ENCODE data around the gene SLC26A4.
"Not testable (repeated sequence)": the region's sequence is repeated elsewhere in the genome, so short reads cannot be mapped to it uniquely, and the experiment has no call there.

The SLC26A4 gene

DNA sequence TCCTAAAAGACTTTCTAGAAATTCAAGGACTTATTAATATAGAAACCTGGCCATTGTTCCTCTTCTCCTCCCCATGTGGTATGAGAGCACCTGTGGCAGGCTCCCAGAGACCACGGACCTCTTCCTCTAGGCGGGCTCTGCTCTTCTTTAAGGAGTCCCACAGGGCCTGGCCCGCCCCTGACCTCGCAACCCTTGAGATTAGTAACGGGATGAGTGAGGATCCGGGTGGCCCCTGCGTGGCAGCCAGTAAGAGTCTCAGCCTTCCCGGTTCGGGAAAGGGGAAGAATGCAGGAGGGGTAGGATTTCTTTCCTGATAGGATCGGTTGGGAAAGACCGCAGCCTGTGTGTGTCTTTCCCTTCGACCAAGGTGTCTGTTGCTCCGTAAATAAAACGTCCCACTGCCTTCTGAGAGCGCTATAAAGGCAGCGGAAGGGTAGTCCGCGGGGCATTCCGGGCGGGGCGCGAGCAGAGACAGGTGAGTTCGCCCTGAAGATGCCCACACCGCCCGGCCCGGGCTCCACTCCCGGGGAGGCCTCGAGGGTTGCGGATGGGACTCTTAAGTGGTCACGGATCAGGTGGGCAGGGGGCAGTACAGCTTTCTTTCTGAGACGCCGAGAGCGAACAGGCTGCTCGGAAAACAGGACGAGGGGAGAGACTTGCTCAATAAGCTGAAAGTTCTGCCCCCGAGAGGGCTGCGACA, at the start of gene SLC26A4:
TSS of gene SLC26A4 (plus strand) at position 448 of the 700 bp plus-strand sequence. CDS start 814 bp downstream, outside the sequence.
- no peak for DNase-seq (ENCODE audit: low spot score)

DNA sequence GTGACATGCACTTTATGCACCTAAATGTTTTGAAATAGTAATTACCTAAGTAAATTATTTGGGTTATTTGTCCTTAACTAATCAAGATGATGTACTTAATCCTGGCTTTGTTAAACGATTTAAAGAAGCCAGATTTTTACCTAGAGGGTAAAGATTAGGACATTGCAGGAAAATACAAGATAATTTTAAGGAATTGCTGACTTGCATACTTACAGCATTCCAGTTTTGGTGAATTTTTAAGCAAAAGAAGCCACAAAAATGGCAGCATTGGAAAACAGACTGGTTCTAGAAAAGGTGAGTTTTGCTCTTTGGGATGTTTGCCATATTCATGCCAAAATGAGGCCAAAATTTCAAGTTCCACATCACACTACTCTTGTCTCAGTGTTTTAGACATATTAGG, 47.2 kb upstream of the SLC26A4 start:
- no peak for DNase-seq (ENCODE audit: low spot score)

- no peak for DNase-seq (ENCODE audit: low spot score)
Measured at GRCh38 chr7:107613948-107614347, 46.7 kb upstream of the SLC26A4 start.

DNA sequence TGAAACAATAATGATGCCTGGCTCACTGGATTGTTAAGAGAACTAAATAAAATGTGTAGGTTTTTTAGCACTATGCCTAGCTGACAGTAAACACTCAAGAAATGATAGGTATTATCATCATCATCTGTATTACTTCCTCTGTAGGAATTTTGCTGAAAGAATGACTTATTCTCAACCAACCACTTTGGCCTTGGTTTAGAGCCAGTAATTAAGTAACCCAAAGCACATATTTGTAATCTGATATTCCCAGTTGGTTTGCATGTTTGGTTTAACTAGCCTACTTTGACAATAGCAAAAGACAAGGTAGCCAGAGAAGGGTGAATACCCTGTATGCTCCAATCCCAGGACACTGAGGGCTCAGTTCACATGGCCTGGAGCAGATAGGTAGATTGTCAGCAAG, 46.2 kb upstream of the SLC26A4 start:
- DNase-seq (ENCODE audit: low spot score) = peak; percentile 72

DNA sequence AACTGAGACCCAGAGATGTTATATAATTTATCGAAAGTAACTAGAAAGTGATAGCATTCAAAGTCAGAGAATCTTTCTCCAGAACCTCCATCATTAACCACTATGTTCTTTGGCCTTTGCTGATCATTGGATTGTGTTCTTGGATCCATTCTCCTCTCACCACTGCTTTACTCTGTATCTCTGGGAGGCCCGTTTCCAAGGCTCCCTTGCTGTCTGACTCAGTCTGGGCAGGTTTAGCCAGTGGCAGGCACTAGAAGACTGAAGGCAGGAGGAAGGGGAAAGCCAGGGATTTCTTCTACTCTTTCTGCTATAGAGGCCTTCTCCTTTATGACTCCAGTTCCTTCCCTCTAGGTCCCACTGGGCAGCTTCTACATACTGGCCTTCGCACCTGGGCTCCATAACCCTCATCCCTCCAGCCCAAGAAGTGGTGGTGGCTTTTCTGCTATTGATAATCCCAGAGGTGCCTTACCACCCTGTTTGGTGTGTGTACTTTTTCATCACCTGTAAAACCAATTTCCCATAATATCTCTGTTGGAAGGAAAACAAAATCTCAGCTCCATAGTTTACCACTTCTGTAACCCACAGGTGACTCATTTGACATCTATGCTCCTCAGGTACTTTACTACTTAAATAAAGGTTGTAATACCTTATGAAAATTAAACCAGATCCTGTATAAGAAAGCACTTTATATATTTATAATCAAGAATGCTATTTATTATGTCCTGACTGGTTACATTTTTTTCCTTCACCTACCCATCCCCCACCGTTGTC, 44.5 kb upstream of the SLC26A4 start:
- DNase-seq (ENCODE audit: low spot score) = no peak

DNA sequence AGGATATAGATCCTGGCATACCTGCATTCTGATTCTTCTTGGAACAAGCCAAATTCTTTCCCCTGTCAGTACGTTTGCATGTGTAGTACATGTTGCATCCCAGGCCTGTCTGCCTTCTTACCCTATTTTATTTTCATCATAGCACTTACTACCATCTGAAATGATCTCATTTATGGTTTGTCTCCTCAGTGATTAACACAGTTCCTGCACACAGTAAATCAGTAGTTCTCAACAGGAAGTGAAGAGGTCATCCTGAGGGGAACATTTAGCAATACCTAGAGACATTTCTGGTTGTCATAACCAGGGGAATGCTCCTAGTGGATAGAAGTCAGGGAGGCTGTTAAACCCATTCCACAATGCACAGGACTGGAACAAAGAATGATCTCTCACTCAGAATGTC, 38.2 kb upstream of the SLC26A4 start:
- DNase-seq (ENCODE audit: low spot score) = peak; percentile 84

- DNase-seq (ENCODE audit: low spot score) = no peak
Measured at GRCh38 chr7:107622894-107623293, 37.7 kb upstream of the SLC26A4 start.

- no peak for DNase-seq (ENCODE audit: low spot score)
Measured at GRCh38 chr7:107627002-107627401, 33.6 kb upstream of the SLC26A4 start.

DNA sequence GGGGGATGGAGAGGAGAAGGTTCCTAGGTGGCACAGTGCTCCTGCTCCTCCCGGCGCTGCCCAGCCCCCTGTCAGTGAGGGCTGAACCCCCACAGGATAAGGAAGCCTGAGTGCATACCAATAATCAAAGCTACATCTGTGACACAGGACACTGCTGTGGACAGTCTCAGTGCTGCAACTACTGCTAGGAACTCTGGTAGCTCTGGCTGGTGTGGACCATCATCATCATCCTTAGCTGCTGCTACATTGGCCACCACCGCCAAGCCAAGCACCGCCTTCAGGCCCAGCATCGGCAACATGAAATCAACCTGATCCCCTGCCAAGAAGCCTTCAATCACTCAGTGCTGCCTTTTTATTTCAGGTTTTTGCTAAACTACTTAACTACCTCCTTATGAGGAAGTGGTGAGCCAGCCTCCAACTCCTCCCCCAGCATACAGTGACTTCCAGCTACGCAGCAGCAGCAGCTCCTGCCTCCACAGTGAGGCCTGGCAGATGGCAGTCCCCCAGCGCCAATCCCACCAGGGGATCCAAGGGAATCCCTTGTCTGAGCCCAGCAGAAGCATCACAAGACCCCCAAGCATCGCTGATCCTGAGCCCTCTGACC, 32.1 kb upstream of the SLC26A4 start:
- DNase-seq (ENCODE audit: low spot score) = no peak

DNA sequence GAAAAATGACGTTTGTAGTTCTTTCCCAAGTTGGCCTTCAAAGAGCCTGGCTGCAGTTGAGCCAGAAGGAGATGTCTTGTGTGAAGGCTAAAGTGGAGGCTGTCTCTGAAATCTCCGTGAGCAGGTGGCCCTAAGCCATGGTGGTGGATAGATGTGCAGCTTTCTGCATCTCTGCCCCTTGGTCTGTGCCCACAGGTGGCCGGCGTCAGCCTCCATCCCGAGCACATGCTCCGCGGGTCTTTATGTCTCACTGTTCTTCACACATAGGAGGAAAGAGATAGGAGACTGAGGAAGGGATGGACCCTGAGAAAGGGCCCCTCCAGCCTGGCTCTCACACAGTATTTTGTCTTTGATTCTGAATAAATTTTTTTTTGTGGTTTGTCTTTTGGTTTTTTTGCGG, 30.3 kb upstream of the SLC26A4 start:
- no peak for DNase-seq (ENCODE audit: low spot score)

DNA sequence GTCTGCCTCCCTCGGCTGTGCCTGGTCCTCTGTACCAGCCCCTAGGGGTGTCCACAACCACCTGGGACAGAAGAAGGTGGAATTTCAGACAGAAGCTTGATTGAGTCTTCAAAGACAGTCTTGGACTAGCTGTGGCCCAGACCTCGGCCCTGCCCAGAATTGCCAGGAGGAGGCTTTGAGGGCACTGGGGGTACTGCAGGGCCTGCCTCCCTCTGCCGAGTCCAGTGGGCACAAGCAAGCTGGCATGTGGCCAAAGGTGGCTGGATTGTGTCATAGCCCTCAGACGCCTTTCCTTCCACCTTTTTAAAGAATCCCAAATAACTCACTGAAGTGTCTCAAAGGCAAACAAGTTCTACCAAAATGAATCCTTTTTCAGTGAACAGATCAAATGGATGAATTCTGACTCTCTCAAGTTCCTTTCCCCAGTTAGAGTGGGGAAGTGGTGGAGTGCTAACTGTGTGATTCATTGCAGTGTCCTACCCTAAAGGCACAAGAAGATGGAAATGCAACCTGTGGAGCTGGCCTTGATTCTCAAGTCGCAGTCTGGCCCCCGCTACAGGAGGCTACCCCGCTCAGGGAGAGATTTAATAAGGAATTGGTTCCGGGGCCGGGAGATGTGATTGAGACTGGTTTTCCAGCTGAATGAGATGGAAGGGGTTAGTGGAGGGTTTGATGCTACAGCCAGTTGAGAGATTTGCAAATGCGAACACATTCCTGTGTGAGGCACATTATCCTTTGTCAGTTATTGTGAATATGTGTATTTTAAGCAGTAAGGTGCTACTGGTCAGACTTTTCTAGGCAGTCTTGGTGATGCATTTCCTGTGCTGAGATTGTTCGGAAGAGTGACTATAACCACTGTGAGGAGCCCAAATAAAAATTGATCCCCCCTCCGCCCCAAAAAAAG, 28.8 kb upstream of the SLC26A4 start:
- no peak for DNase-seq (ENCODE audit: low spot score)

GRCh38 chr7:107632492-107632865, 28.1 kb upstream of the SLC26A4 start:
- no peak for DNase-seq (ENCODE audit: low spot score)

DNA sequence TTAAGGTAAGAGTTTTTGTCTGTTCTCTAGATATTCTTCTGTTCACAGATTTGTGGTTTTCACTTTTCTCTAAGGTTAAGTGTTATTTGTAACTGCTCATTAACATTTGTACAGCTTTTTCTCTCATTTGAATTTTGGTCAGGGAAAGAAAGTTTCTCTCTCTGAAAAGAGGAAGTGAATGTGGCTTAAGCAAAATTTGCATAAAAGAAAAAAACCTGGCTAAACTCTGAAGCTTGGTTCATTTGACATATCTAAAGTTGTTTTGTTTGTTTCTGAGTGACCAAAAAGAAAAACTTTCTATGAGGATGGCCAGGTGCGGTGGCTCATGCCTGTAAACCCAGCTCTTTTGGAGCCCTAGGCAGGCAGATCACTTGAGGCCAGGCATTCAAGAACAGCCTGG, 22.0 kb upstream of the SLC26A4 start:
- no peak for DNase-seq (ENCODE audit: low spot score)

- DNase-seq (ENCODE audit: low spot score) = not testable (repeated sequence)
Measured at GRCh38 chr7:107639070-107639469, 21.6 kb upstream of the SLC26A4 start.

GRCh38 chr7:107641676-107642075, 19.0 kb upstream of the SLC26A4 start:
- DNase-seq (ENCODE audit: low spot score) = no peak

GRCh38 chr7:107642501-107642900, 18.1 kb upstream of the SLC26A4 start:
- DNase-seq (ENCODE audit: low spot score) = no peak

- peak; percentile 55 for DNase-seq (ENCODE audit: low spot score)
Measured at GRCh38 chr7:107643407-107643806, 17.2 kb upstream of the SLC26A4 start.

DNA sequence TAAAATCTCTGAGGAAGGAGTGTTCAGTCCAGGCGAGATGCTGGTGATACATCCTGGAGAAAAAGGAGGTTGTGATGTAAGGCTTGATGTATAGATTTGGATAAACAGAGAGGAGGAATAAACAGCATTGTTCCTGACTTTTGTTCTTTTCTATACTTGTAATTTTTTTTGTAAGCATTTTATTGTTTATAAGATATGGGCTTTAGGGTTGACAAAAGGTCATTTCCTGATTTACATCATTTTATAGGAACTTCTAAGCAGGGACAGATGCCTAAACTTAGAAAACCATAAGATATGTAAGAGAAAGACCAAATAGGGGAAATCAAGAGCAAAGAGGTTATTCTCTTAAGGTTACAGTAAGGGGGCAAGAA, 16.7 kb upstream of the SLC26A4 start:
- no peak for DNase-seq (ENCODE audit: low spot score)

- no peak for DNase-seq (ENCODE audit: low spot score)
Measured at GRCh38 chr7:107644309-107644974, 16.2 kb upstream of the SLC26A4 start.

DNA sequence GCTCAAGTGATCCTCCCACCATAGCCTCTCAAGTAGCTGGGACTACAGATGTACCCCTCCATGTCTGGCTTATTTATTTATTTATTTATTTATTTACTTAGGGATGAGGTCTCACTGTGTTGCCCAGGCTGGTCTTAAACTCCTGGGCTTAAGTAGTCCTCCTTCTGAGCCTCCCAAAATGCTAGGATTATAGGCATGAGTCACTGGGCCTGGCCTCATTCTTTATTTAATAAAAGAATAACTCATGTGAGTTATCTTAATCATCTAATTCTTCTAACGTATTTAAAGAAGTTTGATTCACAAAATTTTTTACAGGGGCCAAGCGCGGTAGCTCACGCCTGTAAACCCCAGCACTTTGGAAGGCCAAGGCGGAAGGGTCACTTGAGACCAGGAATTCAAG, 8.0 kb upstream of the SLC26A4 start:
- no peak for DNase-seq (ENCODE audit: low spot score)

DNA sequence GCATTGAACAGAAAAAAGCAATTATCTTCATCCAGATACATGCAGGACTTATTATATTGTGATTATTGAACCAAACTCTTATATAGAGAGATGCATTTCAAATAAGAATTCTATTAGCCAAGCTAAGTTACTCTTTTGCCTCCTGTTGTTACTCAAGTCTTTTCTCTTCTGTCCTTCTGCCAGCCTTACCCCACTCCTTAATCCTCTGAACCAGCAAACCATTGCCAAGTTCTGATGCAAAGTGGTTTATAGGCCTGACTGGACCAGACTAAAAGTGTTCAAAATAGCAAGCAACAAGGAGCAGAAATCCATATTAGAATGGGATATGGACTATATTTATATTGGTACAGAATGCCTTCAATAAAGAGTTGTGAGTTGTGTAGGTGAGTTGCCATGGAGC, 2.2 kb upstream of the SLC26A4 start:
- no peak for DNase-seq (ENCODE audit: low spot score)

DNA sequence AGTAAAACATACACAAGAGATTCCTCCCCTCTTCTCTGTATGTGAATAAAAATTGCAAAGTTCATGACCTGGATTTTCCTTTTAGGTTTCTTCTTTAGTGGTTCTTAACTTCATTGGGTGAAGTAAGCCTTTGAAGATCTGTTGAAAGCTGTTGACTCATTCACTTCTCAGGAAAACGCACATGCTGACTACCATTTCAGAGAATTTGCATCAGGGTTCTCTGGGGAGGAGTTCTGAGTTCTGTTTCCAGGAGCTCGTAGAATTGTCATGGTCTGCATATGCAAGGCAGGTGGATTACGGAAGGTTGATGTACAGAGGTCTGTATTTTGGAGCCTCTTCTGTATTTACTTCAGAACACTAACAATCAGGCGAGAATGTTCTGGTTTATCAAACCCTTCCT, 962 bp upstream of the SLC26A4 start:
- peak; percentile 62 for DNase-seq (ENCODE audit: low spot score)
